H9 (cell line): ENCODE results near the gene SLC7A11. TPM values are rescaled to one million over a fixed set of nuclear protein-coding genes. Genes with fewer than 3 reads are reported as not detected.
A peak's percentile ranks its signal among the peaks of the same experiment; 100 is the strongest.

ENCODE experiments used
- DNase-seq: peaks from one replicate; pipeline ENCODE4 v3.0.0-alpha.2; 2017
- H2AFZ ChIP-seq: one replicate; pipeline ENCODE4 v1.6.1; 2013; ENCODE audit warnings: mild to moderate bottlenecking, low read length, control low read depth, moderate library complexity
- H2AK5ac ChIP-seq: 2 replicates; pipeline ENCODE4 v1.6.1; 2013; ENCODE audit warnings: low read length, control low read depth, mixed read lengths; ENCODE audit not compliant: insufficient read length
- H2BK120ac ChIP-seq: one replicate; pipeline ENCODE4 v1.6.1; 2013; ENCODE audit warnings: low read depth, mild to moderate bottlenecking, low read length, control low read depth, inconsistent platforms; ENCODE audit not compliant: poor library complexity, severe bottlenecking
- H2BK12ac ChIP-seq: 2 replicates; pipeline ENCODE4 v1.6.1; 2013; ENCODE audit warnings: low read length, control low read depth, mixed read lengths, low read depth; ENCODE audit not compliant: insufficient read length
- H2BK15ac ChIP-seq: 2 replicates; pipeline ENCODE4 v1.6.1; 2013; ENCODE audit warnings: low read depth, low read length, control low read depth
- H2BK20ac ChIP-seq: one replicate; pipeline ENCODE4 v1.6.1; 2013; ENCODE audit warnings: low read depth, mild to moderate bottlenecking, low read length, control low read depth, inconsistent platforms; ENCODE audit not compliant: poor library complexity, severe bottlenecking
- H2BK5ac ChIP-seq: 2 replicates; pipeline ENCODE4 v1.6.1; 2013; ENCODE audit warnings: low read length, control low read depth, mixed read lengths; ENCODE audit not compliant: insufficient read length
- H3K14ac ChIP-seq: 2 replicates; pipeline ENCODE4 v1.6.1; 2013; ENCODE audit warnings: low read length, control low read depth; ENCODE audit not compliant: insufficient read depth
- H3K18ac ChIP-seq: 2 replicates; pipeline ENCODE4 v1.6.1; 2013; ENCODE audit warnings: low read depth, mild to moderate bottlenecking, mixed read lengths, low read length, control low read depth; ENCODE audit not compliant: insufficient read length
- H3K23ac ChIP-seq: 2 replicates; pipeline ENCODE4 v1.6.1; 2013; ENCODE audit warnings: low read length, control low read depth, mixed read lengths, low read depth; ENCODE audit not compliant: insufficient read length
- H3K23me2 ChIP-seq: 2 replicates; pipeline ENCODE4 v1.6.1; 2013; ENCODE audit warnings: low read depth, mild to moderate bottlenecking, mixed read lengths, low read length, control low read depth; ENCODE audit not compliant: insufficient read length, poor library complexity, severe bottlenecking
- H3K27ac ChIP-seq: 2 replicates; pipeline ENCODE4 v1.5.1; 2013; ENCODE audit warnings: low read length, control low read depth, mixed read lengths, low read depth; ENCODE audit not compliant: insufficient read length
- H3K27me3 ChIP-seq: 2 replicates; pipeline ENCODE4 v1.6.1; 2013; ENCODE audit warnings: low read length, control low read depth, inconsistent platforms; ENCODE audit not compliant: insufficient read depth
- H3K4ac ChIP-seq: 2 replicates; pipeline ENCODE4 v1.6.1; 2013; ENCODE audit warnings: low read depth, mild to moderate bottlenecking, control low read depth, inconsistent platforms, low read length, moderate library complexity
- H3K4me1 ChIP-seq: 2 replicates; pipeline ENCODE4 v1.6.1; 2013; ENCODE audit warnings: low read length, control low read depth, inconsistent platforms; ENCODE audit not compliant: insufficient read depth
- H3K4me2 ChIP-seq: 2 replicates; pipeline ENCODE4 v1.6.1; 2013; ENCODE audit warnings: low read length, control low read depth, mixed read lengths; ENCODE audit not compliant: insufficient read length, insufficient read depth
- H3K56ac ChIP-seq: 2 replicates; pipeline ENCODE4 v1.6.1; 2013; ENCODE audit warnings: low read depth, mild to moderate bottlenecking, mixed read lengths, low read length, control low read depth; ENCODE audit not compliant: insufficient read length
- H3K79me1 ChIP-seq: 2 replicates; pipeline ENCODE4 v1.6.1; 2013; ENCODE audit warnings: low read depth, mild to moderate bottlenecking, moderate library complexity, low read length, control low read depth, inconsistent platforms; ENCODE audit not compliant: insufficient read depth, poor library complexity, severe bottlenecking
- H3K79me2 ChIP-seq: 2 replicates; pipeline ENCODE4 v1.6.1; 2013; ENCODE audit warnings: low read length, control low read depth, inconsistent platforms; ENCODE audit not compliant: insufficient read depth
- H3K9ac ChIP-seq: 2 replicates; pipeline ENCODE4 v1.6.1; 2013; ENCODE audit warnings: low read length, control low read depth, mixed read lengths; ENCODE audit not compliant: insufficient read length; ENCODE audit errors: extremely low read depth
- H3K9me3 ChIP-seq: one replicate; pipeline ENCODE4 v1.6.1; 2013; ENCODE audit warnings: low read depth, low read length, inconsistent platforms; ENCODE audit not compliant: control insufficient read depth
- H3T11ph ChIP-seq: one replicate; pipeline ENCODE4 v1.6.1; 2013; ENCODE audit warnings: mild to moderate bottlenecking, low read length, control low read depth, inconsistent platforms
- H4K20me1 ChIP-seq: one replicate; pipeline ENCODE4 v1.6.1; 2013; ENCODE audit not compliant: control insufficient read depth, insufficient read length, insufficient read depth
- H4K5ac ChIP-seq: 2 replicates; pipeline ENCODE4 v1.6.1; 2013; ENCODE audit warnings: low read depth, mild to moderate bottlenecking, mixed read lengths, low read length, control low read depth; ENCODE audit not compliant: insufficient read length
- H4K8ac ChIP-seq: replicated peaks from 2 replicates; pipeline ENCODE4 v1.6.1; 2013; ENCODE audit warnings: low read length, control low read depth, mixed read lengths, low read depth; ENCODE audit not compliant: insufficient read length
- H4K91ac ChIP-seq: 2 replicates; pipeline ENCODE4 v1.6.1; 2013; ENCODE audit warnings: low read depth, mild to moderate bottlenecking, moderate library complexity, mixed read lengths, low read length, control low read depth; ENCODE audit not compliant: insufficient read length
- H3K27ac Mint-ChIP-seq, 3 experiments: 2 replicates in 2 of 3; 3 replicates in 1 of 3; pipeline ENCODE4 v1.8.0; 2020 to 2021; ENCODE audit warnings: mixed read lengths in 3 of 3, mild to moderate bottlenecking in 1 of 3, moderate library complexity in 1 of 3
- H3K27me3 Mint-ChIP-seq: 2 replicates; pipeline ENCODE4 v1.8.0; 2021; ENCODE audit warnings: low read depth, mild to moderate bottlenecking, moderate library complexity, mixed read lengths
- H3K36me3 Mint-ChIP-seq, 3 experiments: 2 replicates in 2 of 3; 3 replicates in 1 of 3; pipeline ENCODE4 v1.8.0; 2020 to 2021; ENCODE audit warnings: low read depth in 3 of 3, mixed read lengths in 3 of 3; ENCODE audit not compliant: insufficient read depth in 1 of 3
- H3K4me1 Mint-ChIP-seq, 2 experiments: 2 replicates each; pipeline ENCODE4 v1.8.0; 2020; ENCODE audit warnings: mixed read lengths in 2 of 2
- H3K4me3 Mint-ChIP-seq, 2 experiments: 2 replicates in 1 of 2; 3 replicates in 1 of 2; pipeline ENCODE4 v1.8.0; 2020 to 2021; ENCODE audit warnings: mild to moderate bottlenecking in 2 of 2, mixed read lengths in 2 of 2, moderate library complexity in 1 of 2
- H3K9me3 Mint-ChIP-seq, 2 experiments: 2 replicates in 1 of 2; 3 replicates in 1 of 2; pipeline ENCODE4 v1.8.0; 2020; ENCODE audit warnings: mild to moderate bottlenecking in 2 of 2, mixed read lengths in 2 of 2, moderate library complexity in 1 of 2
- CTCF ChIP-seq: fragments of 200-600 bp; sonication (generic); conservative IDR thresholded peaks from 3 replicates; pipeline ENCODE4 v1.8.0; 2021; ENCODE audit warnings: antibody characterized with exemption, mild to moderate bottlenecking
- WGBS: extraction: QIAGEN DNeasy Blood & Tissue Kit; methylation state at CpG from one replicate; pipeline ENCODE4 v1.1.7; 2013; ENCODE audit warnings: missing lambda C conversion rate, low lambda C conversion rate, mixed read lengths; ENCODE audit not compliant: insufficient read length; ENCODE audit errors: extremely low coverage; 5-methylcytosine and 5-hydroxymethylcytosine counted together
- total RNA-seq: library from RNA; stranded (reverse); gene quantifications from 2 replicates; pipeline ENCODE4 v1.2.1, GENCODE V29; 2021

Gene SLC7A11
- total RNA-seq, 1 experiment from 2014 or later, result 19.8 TPM

DNA sequence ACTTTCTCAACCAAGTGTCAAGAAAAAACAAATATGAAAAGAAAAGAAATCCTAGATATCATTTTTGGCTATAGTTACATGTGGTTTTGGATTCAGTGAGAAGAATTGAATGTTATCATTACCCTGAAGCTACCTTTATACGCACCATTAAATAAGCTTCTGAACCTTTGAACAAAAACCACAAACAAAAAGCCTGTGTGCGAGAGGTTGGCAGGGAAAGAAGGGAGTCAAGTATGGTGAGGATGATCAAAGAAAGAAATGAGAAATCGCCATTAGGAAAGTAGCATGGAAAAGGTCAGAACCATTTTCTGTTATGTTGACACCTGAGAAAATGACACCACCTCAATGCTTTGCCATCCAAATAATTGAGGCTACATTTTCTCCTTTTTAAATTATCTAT lies 1.2 kb upstream of the SLC7A11 start:
- no peak overlapping the region for H2BK20ac ChIP-seq
- H4K8ac ChIP-seq, result no peak overlapping the region
- no peaks in the 10 kb centered on the region; the same call in 1 of the 2 replicates for H3K4me1 ChIP-seq
- H3K56ac ChIP-seq, result no peak overlapping the region
- H2BK15ac ChIP-seq, result no peak overlapping the region
- Mint-ChIP-seq H3K4me3 (peak overlapping the region in 1 of 2 experiments; percentile 44; a peak in 1 of 5 replicates), H3K9me3 (no peaks in the 10 kb centered on the region; a peak in 1 of 5 replicates), H3K4me1 (peaks cover 24 to 26% of the 10 kb centered on the region in 2 experiments), H3K27me3 (no peaks in the 10 kb centered on the region), H3K36me3 (peaks cover 0 to 5% (median 2%) of the 10 kb centered on the region in 3 experiments; a peak in 2 of 7 replicates), H3K27ac (peak overlapping the region; percentile 17 to 89 (median 88); a peak in 5 of 7 replicates)
- H3K9ac ChIP-seq, result no peak overlapping the region
- H4K5ac ChIP-seq, result no peak overlapping the region
- no peak overlapping the region for H3K4ac ChIP-seq
- H4K91ac ChIP-seq, result no peak overlapping the region
- peak overlapping the region; percentile 96 for H2AFZ ChIP-seq
- no peak overlapping the region for H3K27ac ChIP-seq
- H4K20me1 ChIP-seq, result peaks cover 3% of the 10 kb centered on the region
- H2BK12ac ChIP-seq, result no peak overlapping the region
- no peaks in the 10 kb centered on the region for H3K27me3 ChIP-seq
- H3K4me2 ChIP-seq, result no peak overlapping the region
- H3K9me3 ChIP-seq, result no peaks in the 10 kb centered on the region
- no CpG with 5 or more reads among the region's 3 CpGs for WGBS
- H2BK120ac ChIP-seq, result no peak overlapping the region
- DNase-seq, result no peak
- no peak overlapping the region for H3K23ac ChIP-seq
- H3K23me2 ChIP-seq, result peaks cover 10% of the 10 kb centered on the region
- H3K18ac ChIP-seq, result peak overlapping the region; percentile 62
- no peaks in the 10 kb centered on the region for H3K79me1 ChIP-seq
- peak overlapping the region; percentile 29 for H3T11ph ChIP-seq
- no peak overlapping the region for H2BK5ac ChIP-seq
- no peak for TF ChIP-seq CTCF
- no peak overlapping the region for H2AK5ac ChIP-seq
- peaks cover 9% of the 10 kb centered on the region; the same call in 1 of the 2 replicates for H3K79me2 ChIP-seq
- H3K14ac ChIP-seq, result no peak overlapping the region
